Measurements from ENCODE around the gene FMNL2.

The FMNL2 gene

GRCh38 chr2:152448606-152449005 is 113.6 kb downstream of the FMNL2 start:
- no peak for ATAC-seq
- TF ChIP-seq SNAI2 (CRISPR knock-in tag; IDR thresholded peaks at IDR 0.05) (no peak), TOX (CRISPR knock-in tag; IDR thresholded peaks at IDR 0.05; ENCODE audit: borderline replicate concordance) (no peak), TCF4 (CRISPR knock-in tag; IDR thresholded peaks at IDR 0.05; ENCODE audit: borderline replicate concordance) (no peak), ZNF70 (CRISPR knock-in tag; IDR thresholded peaks at IDR 0.05) (no peak), POU6F1 (CRISPR knock-in tag; IDR thresholded peaks at IDR 0.05; ENCODE audit: borderline replicate concordance, low read depth) (no peak), RARB (CRISPR knock-in tag; IDR thresholded peaks at IDR 0.05) (no peak), ESRRG (CRISPR knock-in tag; IDR thresholded peaks at IDR 0.05) (no peak), PPARA (CRISPR knock-in tag; IDR thresholded peaks at IDR 0.05; ENCODE audit: borderline replicate concordance) (no peak), CREB5 (CRISPR knock-in tag; IDR thresholded peaks at IDR 0.05; ENCODE audit: low read depth) (no peak), ZNF8 (CRISPR knock-in tag; IDR thresholded peaks at IDR 0.05) (no peak), CSRNP3 (CRISPR knock-in tag; IDR thresholded peaks at IDR 0.05) (no peak), GLIS3 (CRISPR knock-in tag; IDR thresholded peaks at IDR 0.05) (no peak), ZFP30 (CRISPR knock-in tag; IDR thresholded peaks at IDR 0.05) (no peak), PATZ1 (CRISPR knock-in tag; IDR thresholded peaks at IDR 0.05; ENCODE audit: borderline replicate concordance) (no peak)

GRCh38 chr2:152449578-152449977 is 114.6 kb downstream of the FMNL2 start:
- no peak for ATAC-seq
- TF ChIP-seq CSDC2 (CRISPR knock-in tag; IDR thresholded peaks at IDR 0.05) (no peak), TSHZ2 (CRISPR knock-in tag; IDR thresholded peaks at IDR 0.05) (no peak), ARNTL (CRISPR knock-in tag; IDR thresholded peaks at IDR 0.05; ENCODE audit: borderline replicate concordance, low read depth) (no peak), PPARA (CRISPR knock-in tag; IDR thresholded peaks at IDR 0.05; ENCODE audit: borderline replicate concordance) (no peak), ESRRG (CRISPR knock-in tag; IDR thresholded peaks at IDR 0.05) (no peak), CSRNP3 (CRISPR knock-in tag; IDR thresholded peaks at IDR 0.05) (no peak), TCF4 (CRISPR knock-in tag; IDR thresholded peaks at IDR 0.05; ENCODE audit: borderline replicate concordance) (no peak), POU6F1 (CRISPR knock-in tag; IDR thresholded peaks at IDR 0.05; ENCODE audit: borderline replicate concordance, low read depth) (no peak), OSR1 (CRISPR knock-in tag; IDR thresholded peaks at IDR 0.05) (no peak), PATZ1 (CRISPR knock-in tag; IDR thresholded peaks at IDR 0.05; ENCODE audit: borderline replicate concordance) (no peak), ISL1 (CRISPR knock-in tag; IDR thresholded peaks at IDR 0.05) (no peak), ZFP30 (CRISPR knock-in tag; IDR thresholded peaks at IDR 0.05) (no peak), ZFP3 (CRISPR knock-in tag; IDR thresholded peaks at IDR 0.05) (no peak), RARB (CRISPR knock-in tag; IDR thresholded peaks at IDR 0.05) (no peak), ZC3H10 (CRISPR knock-in tag; IDR thresholded peaks at IDR 0.05) (no peak), CREB5 (CRISPR knock-in tag; IDR thresholded peaks at IDR 0.05; ENCODE audit: low read depth) (no peak), SNAI2 (CRISPR knock-in tag; IDR thresholded peaks at IDR 0.05) (no peak), ZNF8 (CRISPR knock-in tag; IDR thresholded peaks at IDR 0.05) (no peak)
